NCI-H2107 treated with DMSO at 0.1 percent for 48 hours (cell line): ENCODE data around the gene SYCN.

ENCODE experiments used
- DNase-seq: peaks from one replicate; lab custom pipeline; 2025; ENCODE audit not compliant: unreplicated experiment; lab: John Stamatoyannopoulos, UW

The SYCN gene

GRCh38 chr19:39171479-39172465 lies 32.3 kb downstream of the SYCN start:
- DNase-seq, result no peak

GRCh38 chr19:39170386-39171231 lies 33.5 kb downstream of the SYCN start:
- DNase-seq, result no peak

DNA sequence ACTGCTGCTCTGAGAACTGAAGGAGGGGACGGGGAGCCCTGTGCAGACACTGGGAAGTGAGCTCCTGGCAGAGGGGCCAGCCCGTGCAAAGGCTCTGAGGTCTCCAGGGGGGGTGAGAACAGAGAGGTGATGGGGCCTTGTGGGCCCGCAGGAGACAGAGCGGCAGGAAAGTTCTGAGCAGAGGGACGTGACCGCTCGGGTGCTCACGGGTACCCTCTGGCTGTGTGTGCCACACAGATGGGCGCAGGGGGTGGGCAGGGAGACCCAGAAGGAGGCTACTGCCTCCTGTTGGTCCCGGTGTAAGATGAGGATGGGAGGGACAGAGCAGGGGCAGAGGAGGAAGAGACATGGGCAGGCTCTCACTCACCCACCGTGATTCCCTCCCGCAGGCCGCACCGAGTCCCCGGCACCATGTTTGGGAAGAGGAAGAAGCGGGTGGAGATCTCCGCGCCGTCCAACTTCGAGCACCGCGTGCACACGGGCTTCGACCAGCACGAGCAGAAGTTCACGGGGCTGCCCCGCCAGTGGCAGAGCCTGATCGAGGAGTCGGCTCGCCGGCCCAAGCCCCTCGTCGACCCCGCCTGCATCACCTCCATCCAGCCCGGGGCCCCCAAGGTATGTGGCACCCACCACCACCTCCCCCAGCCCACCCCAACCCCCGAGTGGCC lies 34.8 kb downstream of the SYCN start:
- no peak for DNase-seq

GRCh38 chr19:39168258-39169142 lies 35.6 kb downstream of the SYCN start:
- no peak for DNase-seq

- no peak for DNase-seq
Measured at GRCh38 chr19:39167461-39168257, 36.4 kb downstream of the SYCN start.

- DNase-seq, result no peak
Measured at GRCh38 chr19:39166571-39167391, 37.3 kb downstream of the SYCN start.

GRCh38 chr19:39165857-39166256 lies 38.2 kb downstream of the SYCN start:
- no peak for DNase-seq

- no peak for DNase-seq
Measured at GRCh38 chr19:39164289-39164688, 39.8 kb downstream of the SYCN start.

DNA sequence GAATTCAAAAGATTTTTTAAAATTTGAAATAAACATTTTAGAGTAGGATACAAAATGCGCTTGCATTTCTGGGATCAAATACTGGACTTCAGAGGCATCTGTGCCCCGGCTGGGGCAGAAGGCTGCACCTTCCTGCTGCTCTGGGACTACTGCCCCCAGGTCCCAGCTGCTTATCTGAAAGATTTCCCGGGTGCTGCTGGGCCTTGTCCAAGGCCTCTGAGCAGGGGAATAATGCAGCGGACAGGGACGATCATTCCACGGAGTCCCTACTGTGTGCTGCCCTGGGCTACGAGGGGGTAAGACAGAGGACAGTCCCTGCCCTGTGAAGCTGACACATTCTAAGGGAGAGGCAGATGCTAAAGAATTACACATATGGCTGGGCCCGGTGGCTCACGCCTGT lies 40.4 kb downstream of the SYCN start:
- DNase-seq, result no peak

DNA sequence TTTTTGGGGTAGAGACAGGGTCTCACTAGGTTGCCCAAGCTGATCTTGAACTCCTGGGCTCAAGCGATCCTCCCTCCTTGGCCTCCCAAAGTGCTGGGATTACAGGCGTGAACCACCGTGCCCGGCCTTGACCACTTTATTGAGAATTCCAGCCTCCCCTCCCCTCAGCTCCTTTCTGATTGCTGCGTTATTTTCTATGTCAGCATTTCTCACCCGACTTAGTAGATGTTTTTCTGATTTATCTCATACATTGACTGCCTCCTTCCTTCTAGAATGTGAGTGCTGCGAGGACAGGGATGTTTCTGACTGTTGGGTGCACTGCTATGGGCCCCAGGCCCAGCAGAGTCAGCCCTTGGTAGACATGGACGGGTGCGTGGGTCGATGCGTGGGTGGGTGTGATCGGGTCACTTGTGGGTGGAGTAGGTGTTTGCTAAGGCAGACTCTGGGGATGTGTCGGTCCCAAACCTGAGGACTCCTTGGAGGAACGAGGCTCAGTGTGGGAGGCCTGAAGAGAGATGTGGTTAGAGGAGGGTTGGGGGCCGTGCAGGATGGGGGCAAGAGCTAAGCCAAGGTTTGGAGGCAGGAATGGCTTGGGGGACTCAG lies 41.5 kb downstream of the SYCN start:
- DNase-seq, result no peak

DNA sequence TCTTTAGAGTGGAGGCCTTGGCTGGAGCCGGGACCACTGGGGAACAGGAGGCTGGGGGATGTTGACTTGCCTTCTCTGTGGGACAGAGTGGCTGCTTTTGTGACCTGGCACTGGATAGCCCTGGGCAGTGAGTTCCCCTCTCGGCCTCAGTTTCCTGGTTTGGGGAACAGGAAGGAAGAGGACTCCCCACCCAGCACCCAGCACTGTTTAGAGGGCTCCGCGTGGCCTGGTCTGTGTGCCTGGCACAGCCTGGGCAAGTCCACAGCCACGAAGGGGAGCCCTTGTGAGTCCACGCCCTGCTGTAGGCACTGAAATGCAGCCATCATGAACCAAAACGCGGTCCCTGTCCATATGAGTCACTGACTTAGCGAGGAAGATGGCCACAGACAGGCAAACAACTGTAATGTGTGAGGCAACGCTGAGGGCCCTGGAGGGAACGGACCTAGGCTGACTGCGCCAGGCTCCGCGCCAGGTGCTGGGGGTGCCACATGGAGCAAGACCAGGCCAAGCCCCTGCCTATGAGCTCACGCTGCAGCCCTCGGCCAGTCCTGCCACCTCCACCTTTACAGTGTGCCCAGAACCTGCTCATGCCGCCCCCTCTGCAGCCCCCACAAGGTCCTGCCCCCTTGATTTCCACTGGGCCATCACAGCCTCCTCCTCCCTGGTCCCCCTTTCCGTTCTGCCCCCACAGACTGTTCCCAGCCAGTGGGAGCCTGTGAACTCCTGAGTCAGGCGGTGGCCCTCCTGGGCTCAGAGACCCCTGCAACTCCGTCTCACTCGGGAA lies 43.0 kb downstream of the SYCN start:
- DNase-seq, result no peak

GRCh38 chr19:39160523-39160861 lies 43.6 kb downstream of the SYCN start:
- DNase-seq, result no peak

DNA sequence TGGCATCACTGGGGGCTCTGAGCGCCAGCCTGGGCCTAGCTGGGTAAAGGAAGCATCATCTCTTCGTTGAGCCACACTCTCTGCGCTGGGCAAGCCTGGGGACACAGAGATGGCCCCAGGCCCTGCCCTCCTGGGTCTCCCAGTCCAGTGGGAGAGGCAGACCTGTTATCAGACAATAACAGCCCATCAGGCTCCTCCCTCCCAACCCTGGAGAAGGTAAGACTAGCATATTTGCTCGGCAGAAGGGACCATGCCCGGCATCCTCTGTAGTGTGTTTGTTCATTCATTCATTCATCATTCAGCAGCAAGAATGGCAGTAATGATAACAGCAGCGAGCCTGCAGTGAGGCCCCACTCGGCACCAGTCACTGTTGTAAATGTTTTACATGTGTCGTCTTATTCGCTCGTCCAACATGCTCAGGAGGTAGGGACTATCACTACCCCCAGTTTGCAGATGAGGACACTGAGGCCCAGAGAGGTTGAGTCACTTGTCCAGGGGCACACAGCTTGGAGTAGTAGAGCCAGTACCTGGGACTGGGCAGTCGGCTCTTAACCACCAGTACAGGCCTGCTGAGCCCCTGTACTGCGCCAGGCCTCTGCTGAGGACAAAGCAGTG lies 45.3 kb downstream of the SYCN start:
- no peak for DNase-seq

DNA sequence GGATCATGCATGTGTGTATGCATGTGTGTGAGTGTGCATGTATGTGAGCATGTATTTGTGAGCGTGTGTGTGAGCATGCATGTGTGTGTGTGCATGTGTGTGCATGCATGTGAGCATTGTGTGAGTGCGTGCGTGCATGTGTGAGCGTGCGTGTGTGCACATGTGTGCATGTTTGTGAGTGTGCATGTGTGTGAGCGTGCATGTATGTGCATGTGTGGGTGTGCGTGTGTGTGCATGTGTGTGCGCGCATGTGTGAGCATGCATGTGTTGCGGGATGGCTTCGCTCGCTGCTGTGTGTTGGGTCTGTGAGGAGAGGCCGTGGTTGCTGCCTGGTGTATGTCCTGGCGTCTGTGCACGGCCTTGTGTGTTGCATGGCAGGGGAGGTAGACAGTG lies 46.1 kb downstream of the SYCN start:
- DNase-seq, result no peak

DNA sequence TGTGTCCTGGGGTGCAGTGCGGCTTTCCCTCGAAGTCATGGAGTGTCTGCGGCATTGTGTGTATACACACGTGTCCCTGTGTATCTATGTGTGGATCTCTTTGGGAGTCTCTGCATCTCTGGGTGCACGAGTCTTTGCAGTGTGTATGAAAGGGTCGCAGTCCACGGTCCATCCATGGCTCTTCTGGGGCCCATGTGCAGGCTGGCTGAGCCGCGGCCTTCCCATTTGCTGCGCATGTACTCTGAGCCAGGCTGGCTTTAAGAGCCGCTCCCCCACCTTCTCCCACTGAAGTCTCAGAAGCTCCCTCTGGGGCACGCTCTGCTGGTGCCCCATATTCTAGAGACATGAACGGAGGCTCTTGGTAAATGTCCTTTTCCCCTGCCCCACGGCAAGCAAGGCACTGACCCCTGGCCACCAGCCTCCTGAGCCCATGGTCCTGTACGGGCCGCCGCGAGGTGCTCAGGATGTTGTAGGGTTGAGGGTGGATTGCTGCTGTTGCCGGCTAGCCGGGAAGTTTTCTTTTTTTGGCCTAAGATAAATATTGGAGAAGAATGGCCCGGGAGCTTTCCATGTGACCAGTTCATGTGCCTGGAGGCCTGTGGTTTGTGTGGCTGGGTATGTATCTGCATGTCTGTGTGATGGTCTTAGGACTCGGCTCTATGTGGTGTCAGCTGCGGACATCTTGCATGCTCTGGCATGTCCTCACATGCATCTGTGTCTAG lies 46.6 kb downstream of the SYCN start:
- no peak for DNase-seq
